ENCODE measurements around the gene AKAP8L.
"Not testable (repeated sequence)": the region's sequence is repeated elsewhere in the genome, so short reads cannot be mapped to it uniquely, and the experiment has no call there.

Gene AKAP8L

GRCh38 chr19:15417699-15418098 is 1.1 kb downstream of the AKAP8L start:
- DNase-seq: peak; percentile 40 to 55

- DNase-seq: no peak
Measured at GRCh38 chr19:15412832-15413231, 6.0 kb downstream of the AKAP8L start.

DNA sequence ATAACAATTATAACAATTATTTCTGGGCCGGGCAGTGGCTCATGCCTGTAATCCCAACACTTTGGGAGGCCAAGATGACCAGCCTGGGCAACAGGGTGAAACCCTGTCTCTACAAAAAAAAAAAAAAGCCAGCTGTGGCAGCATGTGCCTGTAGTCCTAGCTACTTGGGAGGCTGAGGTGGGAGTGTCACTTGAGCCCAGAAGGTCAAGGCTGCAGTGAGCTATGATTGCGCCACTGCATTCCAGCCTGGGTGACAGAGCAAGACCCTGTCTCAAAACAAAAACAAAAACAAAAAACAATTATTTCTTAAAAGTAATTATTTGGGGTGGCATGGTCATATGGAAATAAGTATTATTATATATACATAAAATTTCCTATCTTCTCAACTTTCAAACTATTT is 7.4 kb downstream of the AKAP8L start:
- not testable (repeated sequence) for DNase-seq

- DNase-seq: peak in 1 of 2 experiments; percentile 19
Measured at GRCh38 chr19:15404780-15405211, 14.0 kb downstream of the AKAP8L start.

GRCh38 chr19:15404097-15404779 is 14.6 kb downstream of the AKAP8L start:
- DNase-seq: no peak

GRCh38 chr19:15403151-15403531 is 15.6 kb downstream of the AKAP8L start:
- DNase-seq: no peak

- DNase-seq: no peak
Measured at GRCh38 chr19:15402411-15403150, 16.2 kb downstream of the AKAP8L start.

DNA sequence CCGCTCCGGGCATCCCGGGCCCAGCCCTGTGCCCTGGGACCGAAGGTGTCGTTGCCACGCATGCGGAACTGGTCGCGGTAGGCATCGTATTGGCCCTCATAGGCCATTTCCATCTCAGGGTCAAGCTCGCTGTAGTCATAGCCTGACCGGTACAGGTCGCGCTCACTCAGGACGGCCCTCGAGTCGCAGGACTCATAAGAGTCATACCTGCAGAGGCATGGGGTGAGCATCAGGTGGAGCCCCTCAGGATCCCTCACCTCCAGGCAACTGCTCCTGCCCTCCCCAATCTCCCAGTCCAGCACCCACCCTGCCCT is 17.4 kb downstream of the AKAP8L start:
- DNase-seq: no peak

- no peak for DNase-seq
Measured at GRCh38 chr19:15400521-15401396, 18.0 kb downstream of the AKAP8L start.

DNA sequence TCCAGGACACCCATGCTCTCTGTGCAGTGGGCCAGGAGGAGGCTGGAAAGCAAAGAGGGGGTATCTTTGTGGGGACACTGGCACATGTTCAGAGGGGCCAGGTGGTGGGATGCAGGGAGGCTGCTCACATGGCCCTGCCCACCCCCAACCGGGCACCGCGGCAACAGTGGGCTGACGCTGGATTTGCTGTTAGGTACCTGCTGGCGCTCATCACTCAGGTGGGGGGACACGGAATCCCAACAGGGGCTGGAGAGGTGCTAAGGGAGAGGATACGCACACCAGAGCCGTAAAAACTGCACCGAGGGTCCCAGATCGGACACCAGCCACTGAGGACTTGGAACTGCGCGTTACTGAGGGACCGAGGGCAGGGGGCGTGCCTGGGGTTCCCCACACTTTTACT is 19.2 kb downstream of the AKAP8L start:
- no peak for DNase-seq

GRCh38 chr19:15399234-15399515 is 19.6 kb downstream of the AKAP8L start:
- no peak for DNase-seq

- no peak for DNase-seq
Measured at GRCh38 chr19:15398501-15399233, 20.1 kb downstream of the AKAP8L start.

- no peak for DNase-seq
Measured at GRCh38 chr19:15397782-15398181, 21.0 kb downstream of the AKAP8L start.

- DNase-seq: no peak
Measured at GRCh38 chr19:15397236-15397635, 21.6 kb downstream of the AKAP8L start.

DNA sequence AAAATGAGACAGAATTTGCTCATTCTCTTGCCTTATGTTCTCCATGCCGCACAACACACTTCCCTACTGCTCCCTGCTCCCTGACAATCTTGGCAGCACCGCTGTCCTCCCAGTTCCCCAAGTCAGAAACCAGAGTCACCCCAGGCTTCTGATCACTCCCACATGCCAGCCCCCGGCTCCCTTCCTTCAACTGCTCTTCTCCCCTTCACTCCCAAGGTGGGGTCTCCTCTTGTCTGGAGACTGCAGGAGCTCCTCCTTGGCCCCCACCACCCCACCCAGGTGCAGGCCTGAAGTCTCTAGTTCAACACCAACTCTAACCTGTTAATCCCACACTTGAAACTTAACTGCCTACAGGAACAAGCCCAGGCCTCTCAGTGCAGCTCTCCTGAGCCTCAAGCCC is 22.4 kb downstream of the AKAP8L start:
- DNase-seq: no peak

DNA sequence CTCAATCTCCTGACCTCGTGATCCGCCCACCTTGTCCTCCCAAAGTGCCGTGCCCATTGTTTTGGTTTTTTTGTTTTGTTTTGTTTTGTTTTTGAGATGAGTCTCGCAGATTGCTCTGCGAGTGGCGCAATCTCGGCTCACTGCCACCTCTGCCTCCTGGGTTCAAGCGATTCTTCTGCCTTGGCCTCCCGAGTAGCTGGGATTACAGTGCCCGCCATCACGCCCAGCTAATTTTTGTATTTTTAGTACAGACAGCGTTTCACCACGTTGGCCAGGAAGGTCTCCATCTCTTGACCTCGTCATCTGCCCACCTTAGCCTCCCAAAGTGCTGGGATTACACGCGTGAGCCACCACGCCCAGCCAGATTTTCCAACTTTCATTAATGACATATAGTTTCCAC is 23.5 kb downstream of the AKAP8L start:
- not testable (repeated sequence) for DNase-seq

DNA sequence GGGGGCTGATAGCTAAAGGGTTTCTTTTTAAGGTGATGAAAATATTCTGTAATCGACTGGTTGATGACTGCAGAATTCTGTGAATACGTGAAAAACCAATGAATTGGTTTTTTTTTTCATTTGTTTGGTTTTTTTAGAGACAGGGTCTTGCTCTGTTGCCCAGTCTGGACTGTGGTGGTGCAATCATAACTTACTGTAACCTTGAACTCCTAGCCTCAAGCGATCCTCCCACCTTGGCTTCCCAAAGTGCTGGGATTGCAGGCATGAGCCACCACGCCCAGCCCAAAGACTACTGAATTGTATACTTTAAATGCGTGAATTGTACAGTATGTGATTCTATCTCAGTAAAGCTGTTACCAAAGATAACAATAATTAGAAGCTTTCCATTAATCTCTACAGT is 24.4 kb downstream of the AKAP8L start:
- DNase-seq: no peak

DNA sequence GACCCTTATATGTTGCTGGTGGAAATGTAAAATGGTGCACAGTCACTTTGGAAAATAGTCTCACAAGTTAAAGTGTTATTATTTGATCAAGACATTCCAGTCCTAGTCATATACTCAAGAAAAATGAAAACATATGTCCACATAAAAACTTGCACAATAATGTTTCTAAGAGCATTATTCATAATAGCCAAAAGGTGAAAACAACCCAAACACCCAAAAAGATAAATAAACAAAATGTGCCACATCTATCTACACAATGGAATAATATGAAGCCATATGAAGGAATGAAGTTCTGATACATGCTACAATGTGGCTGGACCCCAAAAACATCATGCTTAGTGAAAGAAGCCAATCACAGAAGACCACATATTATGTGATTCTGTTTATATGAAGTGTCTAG is 24.8 kb downstream of the AKAP8L start:
- no peak for DNase-seq

DNA sequence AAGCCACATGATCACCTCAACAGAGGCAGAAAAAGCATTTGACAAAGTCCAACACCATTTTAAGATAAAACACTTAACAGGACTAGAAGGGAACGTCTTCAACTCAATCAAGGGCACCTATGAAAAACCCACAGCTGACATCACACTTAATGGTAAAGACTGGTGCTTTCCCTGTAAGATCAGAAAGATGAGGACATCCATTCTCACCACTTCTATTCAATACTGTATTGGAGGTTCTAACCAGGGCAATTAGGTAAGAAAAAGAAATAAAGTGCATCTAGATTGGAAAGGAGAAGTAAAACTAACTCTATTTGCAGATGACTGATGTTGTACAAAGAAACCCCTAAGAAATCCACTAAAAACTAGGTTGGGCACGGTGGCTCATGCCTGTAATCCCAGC is 28.0 kb downstream of the AKAP8L start:
- DNase-seq: no peak

DNA sequence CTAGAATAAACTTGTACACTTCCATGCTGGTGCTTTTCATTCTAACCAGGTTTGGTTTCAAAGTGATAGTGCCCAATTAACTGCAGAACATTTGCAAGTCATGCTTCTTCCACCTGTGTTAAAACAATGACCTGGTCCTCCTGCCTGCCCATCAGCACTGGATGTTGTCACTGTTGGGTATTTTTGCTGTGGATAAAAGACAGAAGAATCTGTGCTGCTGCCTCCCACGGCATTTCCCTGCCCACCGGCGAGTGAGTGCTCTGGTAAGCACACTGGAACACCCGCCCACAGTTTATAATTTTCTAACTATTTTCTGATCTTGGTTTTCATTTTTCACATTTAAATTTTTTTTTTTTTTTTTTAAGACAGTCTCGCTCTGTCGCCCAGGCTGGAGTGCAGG is 36.9 kb downstream of the AKAP8L start:
- DNase-seq: no peak

GRCh38 chr19:15381429-15381828 is 37.4 kb downstream of the AKAP8L start:
- no peak for DNase-seq

GRCh38 chr19:15379999-15380647 is 38.7 kb downstream of the AKAP8L start:
- peak in 1 of 2 experiments; percentile 57 for DNase-seq
